ENCODE data around the gene DLG3.
A peak's percentile ranks its signal among the peaks of the same experiment; 100 is the strongest.

DLG3 gene

GRCh38 chrX:70437921-70438665, 6.5 kb upstream of the DLG3 start:
- no peak for DNase-seq

DNA sequence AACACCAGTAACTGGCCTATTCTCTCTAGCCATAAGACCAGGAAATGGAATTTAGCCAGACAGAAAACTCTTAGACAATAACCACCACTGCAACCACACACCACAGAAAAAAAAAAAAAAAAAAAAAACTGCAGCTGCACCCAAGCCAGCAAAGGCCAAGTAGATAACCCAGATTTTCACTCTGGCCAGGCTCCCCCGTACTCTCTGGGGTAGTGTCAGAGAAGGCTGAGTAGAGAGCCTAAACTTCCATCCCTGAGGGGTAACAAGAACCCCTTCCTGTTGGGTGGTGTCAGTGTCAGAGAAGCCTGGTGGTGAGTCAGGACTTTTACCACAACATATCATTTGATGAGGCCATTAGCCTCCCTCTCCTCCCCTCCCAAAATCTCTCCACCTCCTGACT, 5.6 kb upstream of the DLG3 start:
- no peak for DNase-seq

DNA sequence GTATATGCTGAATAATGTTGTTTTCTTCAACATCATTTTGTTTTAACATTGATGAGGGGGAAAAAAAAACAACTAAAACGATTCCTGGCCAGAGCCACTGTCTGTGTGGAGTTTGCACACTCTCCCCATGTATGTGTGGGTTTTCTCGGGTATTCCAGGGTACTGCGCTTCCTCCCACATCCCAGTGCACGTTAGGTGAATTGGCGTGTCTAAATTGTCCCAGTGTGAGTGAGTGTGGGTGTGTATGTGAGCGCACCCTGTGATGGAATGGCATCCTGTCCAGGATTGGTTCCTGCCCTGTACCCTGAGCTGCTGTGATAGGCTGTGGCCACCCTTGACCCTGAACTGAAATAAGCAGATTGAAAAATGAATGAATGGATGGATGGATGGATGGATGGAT, 2.4 kb upstream of the DLG3 start:
- no peak for DNase-seq

DNA sequence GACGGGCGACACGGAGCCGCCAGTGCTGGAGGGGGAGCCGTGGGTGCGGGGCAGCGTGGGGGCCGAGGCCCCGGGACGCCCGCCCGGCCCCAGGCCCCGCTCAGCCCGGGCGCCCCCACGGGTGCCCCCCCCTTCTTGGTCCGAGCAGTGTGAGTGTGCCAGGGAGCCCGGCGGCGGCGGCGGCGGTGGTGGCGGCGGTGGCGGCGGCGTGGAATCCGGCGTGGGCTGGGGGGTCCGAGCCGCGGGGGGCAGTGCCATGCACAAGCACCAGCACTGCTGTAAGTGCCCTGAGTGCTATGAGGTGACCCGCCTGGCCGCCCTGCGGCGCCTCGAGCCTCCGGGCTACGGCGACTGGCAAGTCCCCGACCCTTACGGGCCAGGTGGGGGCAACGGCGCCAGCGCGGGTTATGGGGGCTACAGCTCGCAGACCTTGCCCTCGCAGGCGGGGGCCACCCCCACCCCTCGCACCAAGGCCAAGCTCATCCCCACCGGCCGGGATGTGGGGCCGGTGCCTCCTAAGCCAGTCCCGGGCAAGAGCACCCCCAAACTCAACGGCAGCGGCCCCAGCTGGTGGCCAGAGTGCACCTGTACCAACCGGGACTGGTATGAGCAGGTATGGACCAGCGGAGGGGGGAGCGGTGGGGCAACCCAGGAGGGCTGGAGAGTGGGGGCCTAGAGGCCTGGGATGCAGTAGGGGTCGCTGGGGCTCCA, 466 bp downstream of the DLG3 start:
- no peak for DNase-seq

- DNase-seq = no peak
These were observed 1.3 kb downstream of the DLG3 start for GRCh38 chrX:70445951-70446350.

DNA sequence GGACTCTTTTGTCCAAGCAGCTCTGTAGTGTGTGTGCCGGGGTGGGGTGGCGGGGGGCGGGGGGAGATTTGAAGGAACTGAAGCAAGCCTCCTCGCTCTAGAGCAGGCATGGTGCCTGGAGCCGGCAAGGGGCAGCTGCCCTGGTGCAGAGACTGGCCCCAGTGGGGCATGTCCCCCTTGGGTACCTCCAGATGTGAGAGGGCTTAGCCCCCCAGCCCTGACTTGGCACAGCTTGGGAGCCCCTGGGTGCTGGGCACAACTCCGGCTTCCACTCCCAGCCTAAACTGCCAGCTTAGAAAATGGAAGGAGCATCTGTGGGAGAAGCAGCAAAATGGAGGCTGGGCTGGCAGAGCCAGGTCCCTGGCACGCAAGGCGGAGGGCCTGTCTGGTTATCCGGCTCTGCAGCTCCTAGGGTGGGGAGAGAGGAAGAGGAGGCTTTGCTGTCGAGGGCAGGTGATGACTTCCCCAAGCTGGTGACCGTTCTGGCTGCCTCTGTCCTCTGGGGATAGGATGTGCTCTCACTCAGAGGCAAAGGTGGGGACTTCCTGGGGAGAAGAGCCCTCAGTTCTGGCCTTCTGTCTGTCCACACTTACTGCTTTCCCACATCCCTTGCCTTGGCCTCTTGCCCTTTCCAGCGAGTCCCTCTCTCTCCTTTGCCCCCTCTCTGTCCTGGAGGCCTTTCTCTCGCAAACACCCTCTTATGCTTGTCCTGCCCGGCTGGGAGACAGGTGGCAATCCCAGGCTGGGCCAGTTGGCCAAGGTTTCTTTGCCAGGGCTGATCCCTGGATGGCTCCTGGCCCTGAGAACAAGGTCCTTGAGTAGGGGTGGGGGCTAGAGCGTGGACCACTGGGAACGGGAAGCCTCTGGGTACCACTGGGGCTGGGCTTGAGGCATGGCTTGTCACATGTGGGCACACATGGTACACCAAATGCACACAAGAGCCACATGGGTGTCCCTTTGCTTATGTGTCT, 2.0 kb downstream of the DLG3 start:
- DNase-seq = no peak

DNA sequence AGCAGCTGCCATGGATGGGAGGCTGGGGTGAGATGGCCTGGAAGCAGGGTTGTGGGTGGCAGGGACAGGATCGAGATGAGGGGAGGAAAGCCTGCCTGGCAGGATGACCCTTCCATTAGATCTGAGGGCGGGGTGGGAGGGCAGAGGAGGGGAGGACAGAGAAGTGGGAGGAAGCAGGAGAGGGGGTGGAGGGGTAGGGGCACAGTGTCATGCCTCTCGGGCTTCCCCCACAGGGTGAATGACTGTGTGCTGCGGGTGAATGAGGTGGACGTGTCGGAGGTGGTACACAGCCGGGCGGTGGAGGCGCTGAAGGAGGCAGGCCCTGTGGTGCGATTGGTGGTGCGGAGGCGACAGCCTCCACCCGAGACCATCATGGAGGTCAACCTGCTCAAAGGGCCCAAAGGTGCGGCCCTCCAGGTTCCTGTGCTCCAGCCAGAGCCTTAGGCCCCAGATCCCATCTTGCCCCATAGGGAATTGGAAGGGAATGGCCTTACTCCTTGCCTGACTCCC, 4.9 kb downstream of the DLG3 start:
- DNase-seq = no peak

DNA sequence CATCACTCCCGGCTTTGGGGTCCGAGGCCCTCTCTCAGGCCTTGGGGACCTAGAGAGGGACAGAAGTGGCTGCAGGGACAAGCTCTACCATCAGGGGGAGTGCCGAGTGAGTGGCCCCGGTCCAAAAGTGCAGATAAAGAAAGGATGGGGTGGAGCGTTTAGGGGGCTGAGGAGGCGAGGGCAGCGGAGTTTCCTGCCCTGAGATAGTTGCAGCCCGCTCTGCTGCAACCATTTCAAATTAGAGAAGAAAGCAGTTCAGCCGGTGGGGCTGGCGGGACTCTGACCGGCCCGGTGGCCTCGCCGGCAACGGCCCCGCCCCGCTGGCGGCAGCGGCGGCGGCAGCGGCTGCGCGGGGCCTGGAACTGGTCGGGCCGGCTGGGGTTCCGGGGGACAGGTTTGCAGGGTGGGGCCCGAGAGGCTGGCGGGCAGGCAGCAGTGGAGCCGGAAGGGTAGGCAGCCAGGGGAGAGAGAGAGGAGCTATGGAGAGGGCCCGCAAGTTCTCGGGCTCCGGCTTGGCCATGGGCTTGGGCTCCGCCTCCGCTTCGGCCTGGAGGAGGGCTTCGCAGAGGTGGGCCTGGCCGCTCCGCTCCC, 7.6 kb downstream of the DLG3 start:
- DNase-seq = peak; percentile 83

- DNase-seq = no peak
These were observed 8.5 kb downstream of the DLG3 start for GRCh38 chrX:70453024-70453618.

- DNase-seq = peak; percentile 90
These were observed 10.1 kb downstream of the DLG3 start for GRCh38 chrX:70454441-70455365.

- peak; percentile 4 for DNase-seq
These were observed 10.9 kb downstream of the DLG3 start for GRCh38 chrX:70455366-70456202.

DNA sequence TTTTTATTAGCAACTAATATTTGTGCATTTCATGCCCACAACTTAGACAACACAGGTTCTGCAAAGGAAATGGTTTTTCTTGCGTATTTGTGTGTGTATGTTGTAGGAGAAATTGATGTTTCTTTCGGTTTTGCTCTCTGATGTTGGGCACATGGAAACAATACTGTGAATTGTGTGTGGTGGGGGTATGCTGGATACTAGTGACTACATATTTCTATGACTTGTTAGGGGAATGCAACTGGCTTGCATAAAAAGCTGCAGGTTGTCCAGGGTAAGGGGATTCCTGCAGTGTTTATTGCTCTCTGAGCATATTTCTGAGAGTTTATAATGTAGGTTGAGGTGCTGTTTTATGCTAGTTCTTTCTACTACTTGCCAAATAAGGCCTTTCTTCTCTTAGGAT, 11.6 kb downstream of the DLG3 start:
- DNase-seq = no peak

DNA sequence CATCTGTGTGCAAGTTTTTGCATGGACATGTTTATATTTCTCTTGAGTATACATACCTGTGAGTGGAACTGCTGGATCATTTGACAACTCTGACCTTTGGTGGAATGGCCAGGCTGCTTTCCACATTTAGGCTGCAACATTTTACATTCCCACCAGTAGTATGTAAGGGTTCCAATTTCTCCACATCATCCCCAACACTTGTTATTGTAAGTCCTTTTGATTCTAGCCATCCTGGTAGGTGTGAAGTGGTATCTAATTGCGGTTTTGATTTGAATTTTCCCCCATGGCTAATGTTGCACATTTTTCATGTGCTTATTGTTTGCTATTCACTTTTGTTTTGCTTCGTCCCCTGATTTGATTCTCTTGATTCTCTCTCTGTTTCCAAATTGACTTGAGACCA, 16.4 kb downstream of the DLG3 start:
- DNase-seq = no peak

GRCh38 chrX:70464051-70464450, 19.4 kb downstream of the DLG3 start:
- DNase-seq = no peak

DNA sequence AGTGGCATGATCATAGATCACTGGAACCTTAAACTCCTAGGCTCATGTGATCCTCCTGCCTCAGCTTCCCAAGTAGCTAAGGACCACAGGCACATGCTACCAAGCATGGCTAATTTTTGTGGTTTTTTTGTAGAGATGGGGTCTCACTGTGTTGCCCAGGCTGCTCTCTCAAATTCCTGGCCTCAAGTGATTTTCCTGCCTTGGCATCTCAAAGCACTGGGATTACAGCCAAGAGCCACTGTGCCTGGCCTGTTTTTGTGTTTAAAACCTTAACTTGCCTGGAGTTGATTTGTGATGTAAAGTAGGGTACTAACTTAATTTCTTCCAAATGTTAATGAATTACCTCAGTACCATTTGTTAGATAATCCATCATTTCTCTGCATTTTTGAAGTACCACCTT, 22.3 kb downstream of the DLG3 start:
- DNase-seq = no peak

DNA sequence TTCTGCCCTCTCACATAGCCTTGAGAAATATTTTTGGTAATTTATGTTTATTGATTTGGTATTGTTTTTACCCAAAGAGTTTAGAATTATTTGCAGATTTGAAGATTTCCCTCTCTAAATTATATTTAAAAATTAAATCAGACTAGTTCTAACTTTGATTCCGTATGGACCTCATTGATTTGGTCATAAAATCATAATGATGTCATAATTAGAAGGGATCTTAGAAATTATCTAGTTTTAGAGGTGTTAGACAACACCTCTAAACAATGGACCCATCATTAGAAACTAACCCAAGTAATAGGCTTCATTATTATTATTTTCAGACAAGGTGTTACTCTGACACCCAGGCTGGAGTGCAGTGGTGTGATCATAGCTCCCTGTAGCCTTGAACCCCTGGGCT, 24.1 kb downstream of the DLG3 start:
- no peak for DNase-seq

GRCh38 chrX:70470850-70471289, 26.2 kb downstream of the DLG3 start:
- DNase-seq = no peak

- no peak for DNase-seq
These were observed 31.7 kb downstream of the DLG3 start for GRCh38 chrX:70476166-70476933.
